BLaER1 treated with 17β-estradiol and CSF1 and Interleukin-3, amounts not matched to agents 10 nM and 100 nM (cell line): ENCODE results near the gene SLC48A1.

Experiments used
- H3K27ac ChIP-seq, 11 experiments: shearing (Covaris generic); formaldehyde crosslinking; 2 replicates each; pipeline ENCODE4 v1.8.1; 2022
- H3K27me3 ChIP-seq, 11 experiments: shearing (Covaris generic); formaldehyde crosslinking; 2 replicates each; pipeline ENCODE4 v1.8.1; 2022
- H3K36me3 ChIP-seq, 11 experiments: shearing (Covaris generic); formaldehyde crosslinking; 2 replicates each; pipeline ENCODE4 v1.8.1; 2022
- H3K4me1 ChIP-seq, 10 experiments: shearing (Covaris generic); formaldehyde crosslinking; 2 replicates each; pipeline ENCODE4 v1.8.1; 2022
- H3K4me2 ChIP-seq, 11 experiments: shearing (Covaris generic); formaldehyde crosslinking; 2 replicates each; pipeline ENCODE4 v1.8.1; 2022
- H3K4me3 ChIP-seq, 10 experiments: shearing (Covaris generic); formaldehyde crosslinking; 2 replicates each; pipeline ENCODE4 v1.8.1; 2022
- H3K9ac ChIP-seq, 11 experiments: shearing (Covaris generic); formaldehyde crosslinking; 2 replicates each; pipeline ENCODE4 v1.8.1; 2022
- H3K9me3 ChIP-seq, 11 experiments: shearing (Covaris generic); formaldehyde crosslinking; replicated peaks in 1 of 11; 2 replicates each; pipeline ENCODE4 v1.8.1; 2022
- H4K20me1 ChIP-seq, 11 experiments: shearing (Covaris generic); formaldehyde crosslinking; 2 replicates each; pipeline ENCODE4 v1.8.1; 2022
- Cebpa-rat ChIP-seq, 11 experiments: shearing (Covaris generic); IDR thresholded peaks; 2 replicates each; pipeline ENCODE4 v1.8.1; 2022

SLC48A1 gene

GRCh38 chr12:47820631-47821345 lies 47.8 kb downstream of the SLC48A1 start:
- Histone ChIP-seq H3K4me2 (peak overlapping the region; percentile 79 to 99 (median 94)), H3K4me1 (peaks cover 74 to 83% (median 79%) of the 10 kb centered on the region in 10 experiments)

GRCh38 chr12:47821346-47821706 lies 48.3 kb downstream of the SLC48A1 start:
- Histone ChIP-seq H3K4me3 (peak overlapping the region in 5 of 10 experiments; percentile 83 to 91 (median 89); a peak in 5 of 20 replicates), H3K27me3 (no peaks in the 10 kb centered on the region), H3K36me3 (peaks cover 0 to 13% (median 3%) of the 10 kb centered on the region in 11 experiments; a peak in 6 of 22 replicates), H3K27ac (peak overlapping the region; percentile 91 to 98 (median 96); a peak in 21 of 22 replicates), H3K9ac (peak overlapping the region in 10 of 11 experiments; percentile 91 to 98 (median 96); a peak in 16 of 22 replicates), H3K9me3 (no peaks in the 10 kb centered on the region), H4K20me1 (peaks cover 0 to 28% (median 22%) of the 10 kb centered on the region in 11 experiments; a peak in 15 of 22 replicates), H3K4me1 (peaks cover 69 to 81% (median 75%) of the 10 kb centered on the region in 10 experiments), H3K4me2 (peak overlapping the region; percentile 79 to 99 (median 94))
- TF ChIP-seq Cebpa-rat (IDR thresholded peaks at IDR 0.05): no peak

More at GRCh38 chr12:47820631-47821345, 47.8 kb downstream of the SLC48A1 start:
- H3K9me3 ChIP-seq: no peaks in the 10 kb centered on the region
- peak overlapping the region; percentile 91 to 98 (median 96); a peak in 21 of 22 replicates for H3K27ac ChIP-seq
- peaks cover 0 to 33% (median 25%) of the 10 kb centered on the region in 11 experiments; a peak in 15 of 22 replicates for H4K20me1 ChIP-seq
- peaks cover 0 to 18% (median 3%) of the 10 kb centered on the region in 11 experiments; a peak in 6 of 22 replicates for H3K36me3 ChIP-seq
- no peak for TF ChIP-seq Cebpa-rat (IDR thresholded peaks at IDR 0.05)
- H3K9ac ChIP-seq: peak overlapping the region; percentile 91 to 98 (median 96)
- peak overlapping the region; percentile 83 to 92 (median 88) for H3K4me3 ChIP-seq
- H3K27me3 ChIP-seq: no peaks in the 10 kb centered on the region

- Histone ChIP-seq H4K20me1 (peaks cover 0 to 18% (median 16%) of the 10 kb centered on the region in 11 experiments; a peak in 15 of 22 replicates), H3K36me3 (peaks cover 0 to 12% (median 3%) of the 10 kb centered on the region in 11 experiments; a peak in 6 of 22 replicates), H3K27me3 (no peaks in the 10 kb centered on the region), H3K4me2 (peak overlapping the region; percentile 72 to 99 (median 93)), H3K4me1 (peaks cover 58 to 81% (median 70%) of the 10 kb centered on the region in 10 experiments), H3K4me3 (no peak overlapping the region), H3K9me3 (no peaks in the 10 kb centered on the region), H3K27ac (peak overlapping the region in 8 of 11 experiments; percentile 5 to 50 (median 28); a peak in 11 of 22 replicates), H3K9ac (peak overlapping the region in 1 of 11 experiments; percentile 26; a peak in 1 of 22 replicates)
- no peak for TF ChIP-seq Cebpa-rat (IDR thresholded peaks at IDR 0.05)
Measured at GRCh38 chr12:47822401-47822800, 49.4 kb downstream of the SLC48A1 start.

- Histone ChIP-seq H3K36me3 (peaks cover 0 to 8% (median 1%) of the 10 kb centered on the region in 11 experiments; a peak in 5 of 22 replicates), H3K27me3 (no peaks in the 10 kb centered on the region), H3K27ac (peak overlapping the region in 8 of 11 experiments; percentile 5 to 50 (median 28); a peak in 11 of 22 replicates), H3K4me2 (peak overlapping the region; percentile 72 to 99 (median 93)), H4K20me1 (peaks cover 0 to 13% (median 12%) of the 10 kb centered on the region in 11 experiments; a peak in 13 of 22 replicates), H3K4me3 (no peak overlapping the region), H3K9ac (peak overlapping the region in 1 of 11 experiments; percentile 26; a peak in 1 of 22 replicates), H3K9me3 (no peaks in the 10 kb centered on the region), H3K4me1 (peaks cover 54 to 81% (median 68%) of the 10 kb centered on the region in 10 experiments)
- TF ChIP-seq Cebpa-rat (IDR thresholded peaks at IDR 0.05): no peak
Measured at GRCh38 chr12:47822863-47823262, 49.8 kb downstream of the SLC48A1 start.

GRCh38 chr12:47823422-47824086 lies 50.5 kb downstream of the SLC48A1 start:
- Histone ChIP-seq H3K4me3 (no peak overlapping the region), H3K9me3 (no peaks in the 10 kb centered on the region), H3K27me3 (no peaks in the 10 kb centered on the region), H3K4me2 (peak overlapping the region; percentile 48 to 99 (median 93)), H4K20me1 (peaks cover 0 to 7% (median 5%) of the 10 kb centered on the region in 11 experiments; a peak in 9 of 22 replicates), H3K36me3 (0 out of 22 replicates have a peak, but pooled peaks cover 0 to under 1% (median 0%) of the 10 kb centered on the region in 11 experiments), H3K27ac (peak overlapping the region in 1 of 11 experiments; percentile 30; a peak in 1 of 22 replicates), H3K9ac (no peak overlapping the region), H3K4me1 (peaks cover 54 to 81% (median 68%) of the 10 kb centered on the region in 10 experiments)
- no peak for TF ChIP-seq Cebpa-rat (IDR thresholded peaks at IDR 0.05)

GRCh38 chr12:47824198-47824597 lies 51.2 kb downstream of the SLC48A1 start:
- Histone ChIP-seq H4K20me1 (peaks cover 0 to under 1% (median 0%) of the 10 kb centered on the region in 11 experiments; a peak in 4 of 22 replicates), H3K36me3 (no peaks in the 10 kb centered on the region), H3K9ac (no peak overlapping the region), H3K4me1 (peaks cover 59 to 87% (median 72%) of the 10 kb centered on the region in 10 experiments), H3K27me3 (no peaks in the 10 kb centered on the region), H3K9me3 (no peaks in the 10 kb centered on the region), H3K4me2 (peak overlapping the region; percentile 48 to 99 (median 93)), H3K27ac (peak overlapping the region in 5 of 11 experiments; percentile 1 to 30 (median 14); a peak in 2 of 22 replicates), H3K4me3 (no peak overlapping the region)
- no peak for TF ChIP-seq Cebpa-rat (IDR thresholded peaks at IDR 0.05)

- Histone ChIP-seq H3K27me3 (no peaks in the 10 kb centered on the region), H4K20me1 (no peaks in the 10 kb centered on the region), H3K9ac (no peak overlapping the region), H3K4me1 (peaks cover 63 to 91% (median 76%) of the 10 kb centered on the region in 10 experiments), H3K27ac (peak overlapping the region in 4 of 11 experiments; percentile 1 to 17 (median 13); a peak in 1 of 22 replicates), H3K36me3 (no peaks in the 10 kb centered on the region), H3K4me3 (no peak overlapping the region), H3K9me3 (no peaks in the 10 kb centered on the region), H3K4me2 (peak overlapping the region; percentile 48 to 99 (median 93); a peak in 20 of 22 replicates)
- no peak for TF ChIP-seq Cebpa-rat (IDR thresholded peaks at IDR 0.05)
Measured at GRCh38 chr12:47824635-47825034, 51.6 kb downstream of the SLC48A1 start.

- Histone ChIP-seq H4K20me1 (no peaks in the 10 kb centered on the region), H3K9me3 (no peaks in the 10 kb centered on the region), H3K36me3 (no peaks in the 10 kb centered on the region), H3K4me1 (peaks cover 64 to 97% (median 79%) of the 10 kb centered on the region in 10 experiments), H3K27ac (no peak overlapping the region), H3K4me3 (no peak overlapping the region), H3K27me3 (no peaks in the 10 kb centered on the region), H3K9ac (no peak overlapping the region), H3K4me2 (peak overlapping the region in 7 of 11 experiments; percentile 25 to 99 (median 93); a peak in 11 of 22 replicates)
- TF ChIP-seq Cebpa-rat (IDR thresholded peaks at IDR 0.05): no peak
Measured at GRCh38 chr12:47825173-47825639, 52.2 kb downstream of the SLC48A1 start.
